Fibroblast of mammary gland (primary cell): Measurements from ENCODE around the gene LENG1.

Experiments
- DNase-seq: peaks from one replicate; pipeline ENCODE4 v3.0.0-alpha.2; 2010; ENCODE audit warnings: low read depth
- H3K4me3 ChIP-seq: 2 replicates; pipeline ENCODE4 v1.5.1; 2011; ENCODE audit warnings: low read depth, mild to moderate bottlenecking, low read length, moderate library complexity; ENCODE audit not compliant: control insufficient read depth
- CTCF ChIP-seq: conservative IDR thresholded peaks from 2 replicates; pipeline ENCODE4 v1.5.1; 2011; ENCODE audit warnings: low read depth, low read length, inconsistent platforms; ENCODE audit not compliant: control insufficient read depth, insufficient read depth

The LENG1 gene

GRCh38 chr19:54107876-54108490, 51.5 kb downstream of the LENG1 start:
- no peak for TF ChIP-seq CTCF
- no peak for DNase-seq
- no peak overlapping the region for H3K4me3 ChIP-seq

- H3K4me3 ChIP-seq: no peak overlapping the region
- no peak for DNase-seq
- TF ChIP-seq CTCF: no peak
These were observed 52.8 kb downstream of the LENG1 start for GRCh38 chr19:54106716-54107115.

GRCh38 chr19:54105796-54106195, 53.7 kb downstream of the LENG1 start:
- H3K4me3 ChIP-seq: no peak overlapping the region
- no peak for DNase-seq
- TF ChIP-seq CTCF: no peak
